Esophagus muscularis mucosa (tissue), 4 donors: ENCODE measurements around the gene FHOD1. TPM values are rescaled to one million over a fixed set of nuclear protein-coding genes. Genes with fewer than 3 reads are reported as not detected.

Experiments
- DNase-seq: peaks from one replicate; pipeline ENCODE4 v3.0.0-alpha.2; 2017; ENCODE audit errors: extremely low spot score
- H3K27ac ChIP-seq, 4 donors: fragments of 200-600 bp; sonication (generic); replicated peaks in 1 of 4; 1 replicate in 3 of 4; 2 replicates in 1 of 4; pipeline ENCODE4 v1.5.1; 2016 to 2019; ENCODE audit warnings: mild to moderate bottlenecking in 1 of 4
- H3K27me3 ChIP-seq, 4 donors: fragments of 200-600 bp; sonication (generic); one replicate each; pipeline versions ENCODE4 v1.5.1 to v1.6.0; 2016 to 2019
- H3K36me3 ChIP-seq, 4 donors: fragments of 200-600 bp; sonication (generic); one replicate each; pipeline ENCODE4 v1.5.1; 2016 to 2019
- H3K4me1 ChIP-seq, 4 donors: fragments of 200-600 bp; sonication (generic); one replicate each; pipeline ENCODE4 v1.5.1; 2016 to 2019
- H3K4me3 ChIP-seq, 4 donors: fragments of 200-600 bp; sonication (generic); 1 replicate in 2 of 4; 2 replicates in 2 of 4; pipeline ENCODE4 v1.5.1; 2016 to 2019; ENCODE audit warnings: mild to moderate bottlenecking in 4 of 4, moderate library complexity in 1 of 4
- H3K9me3 ChIP-seq, 4 donors: fragments of 200-600 bp; sonication (generic); 1 replicate in 3 of 4; 2 replicates in 1 of 4; pipeline ENCODE4 v1.5.1; 2016 to 2019
- EP300 ChIP-seq: sonication (generic); formaldehyde crosslinking; IDR thresholded peaks from one replicate; pipeline ENCODE4 v1.6.1; 2017; ENCODE audit warnings: antibody characterized with exemption
- POLR2A ChIP-seq: fragments of 450-650 bp; IDR thresholded peaks from one replicate; pipeline ENCODE4 v1.6.1; 2017; ENCODE audit warnings: antibody characterized with exemption, moderate library complexity, mild to moderate bottlenecking, low read depth
- POLR2AphosphoS5 ChIP-seq, 2 donors: sonication (generic); formaldehyde crosslinking; IDR thresholded peaks; one replicate each; pipeline ENCODE4 v1.6.1; 2017; ENCODE audit warnings: antibody characterized with exemption in 2 of 2
- WGBS: methylation state at CpG from one replicate; pipeline ENCODE4 v1.1.5; 2018; 5-methylcytosine and 5-hydroxymethylcytosine counted together
- intact Hi-C: fragments of 100-400 bp; cut with DNase I; formaldehyde crosslinking; loops from one replicate; pipeline ENCODE4 v1.15.1; 2023
- total RNA-seq, 4 donors: library from RNA; depleted of rRNA; stranded (reverse); fragments of >200 nt; gene quantifications; one replicate each; pipeline versions ENCODE4 v1.1.0 to v1.2.1, GENCODE V29; 2016
- TF ChIP-seq, protein P1 (sequence below), 3 experiments: fragments of 200-600 bp in 2 of 3; fragments of 450-650 bp in 1 of 3; sonication (generic) in 2 of 3; IDR thresholded peaks; one replicate each; pipeline ENCODE4 v1.5.1; 2017 to 2019; ENCODE audit warnings: antibody characterized with exemption in 3 of 3, mild to moderate bottlenecking in 2 of 3, moderate library complexity in 1 of 3

Gene FHOD1
- total RNA-seq, 4 donors from 2014 or later = 8.0 to 15.6 (median 10.0) TPM

DNA sequence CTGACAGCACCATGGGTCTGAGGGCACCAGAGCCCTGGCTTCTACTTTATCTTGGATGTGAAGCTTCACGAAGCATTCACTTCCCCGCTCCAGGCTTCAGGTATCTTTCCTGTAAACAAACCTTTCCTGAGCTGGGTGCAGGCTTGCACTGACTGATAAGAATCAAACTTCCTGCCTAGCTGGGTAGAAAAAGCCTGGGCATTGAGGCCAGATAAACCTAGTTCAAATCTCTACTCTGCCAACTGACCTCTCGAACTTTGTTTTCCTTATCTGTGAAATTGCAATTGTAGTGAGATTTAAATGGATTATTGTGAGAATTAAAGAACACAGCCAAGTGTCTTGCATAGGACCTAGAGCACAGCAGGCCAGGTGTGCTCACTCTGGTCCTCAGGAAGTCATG, 23.3 kb downstream of the FHOD1 start:
- TF ChIP-seq POLR2A = no peak
- 78% methylated on average over 3 of the region's 3 CpGs for WGBS

DNA sequence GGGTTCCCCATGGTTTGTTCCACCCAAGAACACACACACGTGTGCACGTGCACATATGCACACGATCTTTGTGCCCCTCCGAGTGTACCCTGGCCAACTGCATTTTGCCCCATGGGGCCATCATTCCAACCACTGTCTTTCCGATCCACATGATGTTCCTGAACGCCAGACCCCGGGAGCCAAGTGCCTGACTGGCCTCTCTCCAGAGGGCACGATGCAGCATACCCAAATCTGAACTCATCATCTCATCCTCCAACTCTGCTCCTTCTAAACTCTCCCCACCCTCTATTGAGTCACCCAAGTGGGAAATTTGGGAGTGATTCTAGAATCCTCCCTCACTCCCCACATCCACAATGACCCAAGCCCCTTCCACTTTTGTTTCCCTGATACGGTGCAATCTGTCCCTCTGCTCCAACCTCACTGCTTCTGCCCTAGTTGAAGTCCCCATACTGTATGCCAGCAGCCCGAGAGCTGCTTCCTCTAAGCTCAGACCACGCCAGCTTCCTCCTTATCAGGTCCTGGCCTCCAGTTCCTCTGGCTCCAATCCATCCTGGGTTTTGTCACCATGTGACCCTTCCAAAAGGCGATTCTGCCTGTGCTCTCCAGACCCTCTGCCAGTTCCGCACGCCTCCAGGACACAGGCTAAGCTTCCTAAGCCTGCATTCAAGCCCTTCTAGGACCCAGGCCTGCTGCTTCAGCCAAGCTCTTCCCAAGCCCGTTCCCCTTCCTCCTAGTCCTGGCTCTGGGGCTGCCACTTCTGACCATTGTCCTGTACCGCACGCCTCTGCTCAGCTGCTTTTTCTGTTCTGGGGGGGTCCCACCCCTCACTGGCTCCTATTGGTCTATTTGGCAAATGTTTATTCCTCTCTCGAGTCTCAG, 30.4 kb downstream of the FHOD1 start:
- Histone ChIP-seq H3K4me1 (peaks cover 21 to 30% (median 24%) of the 10 kb centered on the region in 4 donors), H3K4me3 (no peak overlapping the region), H3K36me3 (peaks cover 0 to 18% (median 0%) of the 10 kb centered on the region in 4 donors), H3K27ac (peak overlapping the region in 2 of 4 donors; percentile 1 to 55), H3K9me3 (no peaks in the 10 kb centered on the region), H3K27me3 (no peaks in the 10 kb centered on the region)
- WGBS = 61% methylated on average over 18 of the region's 18 CpGs
- DNase-seq = no peak
- TF ChIP-seq POLR2AphosphoS5 (IDR thresholded peaks at IDR 0.05) = peak in 1 of 2 donors; percentile 30
- TF ChIP-seq EP300 = no peak
- intact Hi-C loops = no loop called here

More for the DNA sequence above, 23.3 kb downstream of the FHOD1 start:
- no peak for DNase-seq
- Histone ChIP-seq H3K27ac (no peak overlapping the region), H3K27me3 (no peaks in the 10 kb centered on the region), H3K36me3 (peaks cover 7 to 18% (median 10%) of the 10 kb centered on the region in 4 donors), H3K9me3 (no peaks in the 10 kb centered on the region), H3K4me3 (no peak overlapping the region), H3K4me1 (peaks cover 20 to 32% (median 25%) of the 10 kb centered on the region in 4 donors)
- intact Hi-C loops = no loop called here

DNA sequence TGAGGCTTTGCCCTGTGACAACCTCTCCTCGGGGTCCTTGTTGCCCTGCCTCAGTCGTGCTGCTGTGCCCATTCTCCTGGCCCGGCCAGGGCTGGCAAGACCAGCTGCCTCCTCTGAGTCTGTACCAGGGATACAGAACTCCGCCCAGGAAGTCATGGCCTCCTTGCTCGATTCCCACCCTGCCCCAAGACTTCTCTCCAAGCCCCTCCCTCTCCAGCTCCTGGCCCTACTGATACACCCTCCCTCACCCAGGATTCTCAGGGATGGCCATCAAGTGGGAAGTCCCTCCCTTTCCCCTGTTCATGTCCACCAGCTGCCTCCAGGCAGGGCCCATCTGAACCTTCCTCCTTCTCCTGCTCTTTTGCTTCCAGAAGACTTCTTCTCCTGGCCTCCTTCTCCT, 31.6 kb downstream of the FHOD1 start:
- 74% methylated on average over 5 of the region's 5 CpGs for WGBS
- intact Hi-C loops = no loop called here
- TF ChIP-seq POLR2AphosphoS5 (IDR thresholded peaks at IDR 0.05) (no peak), POLR2A (no peak), EP300 (no peak)
- TF ChIP-seq, protein P1, sequence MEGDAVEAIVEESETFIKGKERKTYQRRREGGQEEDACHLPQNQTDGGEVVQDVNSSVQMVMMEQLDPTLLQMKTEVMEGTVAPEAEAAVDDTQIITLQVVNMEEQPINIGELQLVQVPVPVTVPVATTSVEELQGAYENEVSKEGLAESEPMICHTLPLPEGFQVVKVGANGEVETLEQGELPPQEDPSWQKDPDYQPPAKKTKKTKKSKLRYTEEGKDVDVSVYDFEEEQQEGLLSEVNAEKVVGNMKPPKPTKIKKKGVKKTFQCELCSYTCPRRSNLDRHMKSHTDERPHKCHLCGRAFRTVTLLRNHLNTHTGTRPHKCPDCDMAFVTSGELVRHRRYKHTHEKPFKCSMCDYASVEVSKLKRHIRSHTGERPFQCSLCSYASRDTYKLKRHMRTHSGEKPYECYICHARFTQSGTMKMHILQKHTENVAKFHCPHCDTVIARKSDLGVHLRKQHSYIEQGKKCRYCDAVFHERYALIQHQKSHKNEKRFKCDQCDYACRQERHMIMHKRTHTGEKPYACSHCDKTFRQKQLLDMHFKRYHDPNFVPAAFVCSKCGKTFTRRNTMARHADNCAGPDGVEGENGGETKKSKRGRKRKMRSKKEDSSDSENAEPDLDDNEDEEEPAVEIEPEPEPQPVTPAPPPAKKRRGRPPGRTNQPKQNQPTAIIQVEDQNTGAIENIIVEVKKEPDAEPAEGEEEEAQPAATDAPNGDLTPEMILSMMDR (IDR thresholded peaks at IDR 0.05) = no peak
- H3K27me3 ChIP-seq = no peaks in the 10 kb centered on the region
- no peak overlapping the region for H3K27ac ChIP-seq
- no peak for DNase-seq
- no peak overlapping the region for H3K4me3 ChIP-seq
- H3K9me3 ChIP-seq = no peaks in the 10 kb centered on the region
- H3K4me1 ChIP-seq = peaks cover 21 to 30% (median 24%) of the 10 kb centered on the region in 4 donors
- peaks cover 0 to 28% (median 3%) of the 10 kb centered on the region in 4 donors for H3K36me3 ChIP-seq

DNA sequence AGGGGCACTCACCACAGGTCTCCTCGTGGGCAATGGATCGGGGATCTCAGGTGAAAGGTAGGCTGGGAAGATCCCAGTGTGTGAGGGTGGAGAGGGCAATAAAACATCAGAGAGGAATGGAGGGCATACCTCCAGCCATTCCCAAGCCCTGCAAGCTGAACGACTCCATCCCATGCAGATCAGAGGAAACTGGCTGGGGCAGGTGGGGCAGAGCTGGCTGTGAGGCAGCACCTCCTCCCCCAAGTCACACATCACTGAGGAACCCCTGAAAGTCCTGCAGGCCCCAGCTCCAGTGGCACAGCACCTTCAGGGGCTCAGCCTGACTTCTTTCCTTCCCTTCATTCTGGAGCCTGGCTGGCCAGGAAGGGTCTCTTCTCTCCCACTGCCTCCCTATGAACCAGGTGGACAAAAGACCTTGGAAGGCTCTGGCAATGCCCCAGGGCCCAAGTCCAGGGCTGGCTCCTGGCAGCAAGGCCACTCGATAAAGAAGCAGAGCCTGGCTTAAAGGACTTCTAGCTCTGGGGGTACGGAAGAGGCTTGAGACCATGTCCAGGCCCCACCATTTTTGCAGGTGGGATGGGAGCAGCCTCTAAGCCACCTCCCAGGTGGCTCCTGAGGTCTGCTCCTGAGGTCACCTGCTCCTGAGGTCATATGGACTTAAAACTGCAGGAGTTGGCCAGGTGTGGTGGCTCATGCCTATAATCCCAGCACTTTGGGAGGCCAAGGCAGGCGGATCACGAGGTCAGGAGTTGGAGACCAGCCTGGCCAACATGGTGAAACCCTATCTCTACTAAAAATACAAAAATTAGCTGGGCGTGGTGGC, 33.9 kb downstream of the FHOD1 start:
- H3K4me3 ChIP-seq = no peak overlapping the region
- no peak for DNase-seq

DNA sequence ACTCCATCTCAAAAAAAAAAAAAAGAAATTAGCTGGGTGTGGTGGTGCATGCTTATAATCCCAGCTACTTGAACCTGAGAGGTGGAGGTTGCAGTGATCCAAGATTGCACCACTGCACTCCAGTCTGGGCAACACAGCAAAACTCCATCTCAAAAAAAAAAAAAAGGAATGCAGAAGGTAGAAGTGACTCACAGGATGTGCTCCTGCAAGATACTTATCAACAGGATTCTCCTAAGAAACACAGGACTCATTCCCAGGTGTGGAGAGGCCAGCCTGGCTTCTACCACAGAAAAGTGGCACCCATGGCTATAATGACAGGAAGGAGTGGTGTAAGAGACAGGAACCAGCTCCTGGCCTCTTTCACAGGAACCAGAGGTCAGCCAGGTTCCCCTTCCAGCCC, 34.5 kb downstream of the FHOD1 start:
- H3K27me3 ChIP-seq = no peaks in the 10 kb centered on the region
- no peaks in the 10 kb centered on the region for H3K9me3 ChIP-seq
- H3K27ac ChIP-seq = no peak overlapping the region
- TF ChIP-seq EP300 (no peak), POLR2A (no peak), POLR2AphosphoS5 (IDR thresholded peaks at IDR 0.05) (no peak)
- TF ChIP-seq, protein P1 (IDR thresholded peaks at IDR 0.05) = no peak
- peaks cover 16 to 25% (median 22%) of the 10 kb centered on the region in 4 donors for H3K4me1 ChIP-seq
- intact Hi-C loops = no loop called here
- H3K4me3 ChIP-seq = no peak overlapping the region
- DNase-seq = no peak
- peaks cover 0 to 40% (median 6%) of the 10 kb centered on the region in 4 donors for H3K36me3 ChIP-seq

More for the DNA sequence above, 33.9 kb downstream of the FHOD1 start:
- intact Hi-C loops = no loop called here
- Histone ChIP-seq H3K27me3 (no peaks in the 10 kb centered on the region), H3K27ac (no peak overlapping the region), H3K4me1 (peaks cover 21 to 30% (median 24%) of the 10 kb centered on the region in 4 donors), H3K36me3 (peaks cover 0 to 39% (median 6%) of the 10 kb centered on the region in 4 donors), H3K9me3 (no peaks in the 10 kb centered on the region)
- 78% methylated on average over 8 of the region's 8 CpGs for WGBS
- no peak for TF ChIP-seq POLR2A

DNA sequence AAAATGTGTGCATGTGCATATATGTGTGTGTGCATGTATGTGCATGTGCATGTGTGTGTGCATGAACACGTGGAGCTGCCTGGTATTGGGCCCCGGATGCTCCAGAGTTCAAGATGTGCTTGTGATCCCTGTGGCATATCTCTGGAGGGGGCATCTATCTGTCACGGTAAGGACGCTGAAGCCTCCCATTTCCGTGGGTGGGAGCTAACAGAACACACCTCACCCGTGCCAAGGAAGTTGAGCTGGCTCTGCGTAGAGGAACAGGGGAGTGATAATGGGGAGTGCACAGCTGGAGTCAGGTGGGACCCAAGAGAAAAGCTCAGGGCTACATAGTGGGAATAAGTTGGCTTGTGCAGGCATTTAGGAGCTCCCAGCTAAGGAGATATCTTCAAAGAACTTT, 35.6 kb downstream of the FHOD1 start:
- no peaks in the 10 kb centered on the region for H3K27me3 ChIP-seq
- H3K4me3 ChIP-seq = no peak overlapping the region
- peaks cover 0 to 44% (median 6%) of the 10 kb centered on the region in 4 donors for H3K36me3 ChIP-seq
- intact Hi-C loops = no loop called here
- H3K27ac ChIP-seq = no peak overlapping the region
- no peak for TF ChIP-seq POLR2A
- no peak for TF ChIP-seq EP300
- no peaks in the 10 kb centered on the region for H3K9me3 ChIP-seq
- H3K4me1 ChIP-seq = peaks cover 10 to 17% (median 13%) of the 10 kb centered on the region in 4 donors
- WGBS = 85% methylated on average over 7 of the region's 7 CpGs
- no peak for DNase-seq
